ENCODE results near the gene ME3. TPM values are rescaled to one million over a fixed set of nuclear protein-coding genes. Genes with fewer than 3 reads are reported as not detected.

The ME3 gene
- total and polyA plus RNA-seq, 4 donors = 1.4 to 7.2 (median 2.3) TPM

DNA sequence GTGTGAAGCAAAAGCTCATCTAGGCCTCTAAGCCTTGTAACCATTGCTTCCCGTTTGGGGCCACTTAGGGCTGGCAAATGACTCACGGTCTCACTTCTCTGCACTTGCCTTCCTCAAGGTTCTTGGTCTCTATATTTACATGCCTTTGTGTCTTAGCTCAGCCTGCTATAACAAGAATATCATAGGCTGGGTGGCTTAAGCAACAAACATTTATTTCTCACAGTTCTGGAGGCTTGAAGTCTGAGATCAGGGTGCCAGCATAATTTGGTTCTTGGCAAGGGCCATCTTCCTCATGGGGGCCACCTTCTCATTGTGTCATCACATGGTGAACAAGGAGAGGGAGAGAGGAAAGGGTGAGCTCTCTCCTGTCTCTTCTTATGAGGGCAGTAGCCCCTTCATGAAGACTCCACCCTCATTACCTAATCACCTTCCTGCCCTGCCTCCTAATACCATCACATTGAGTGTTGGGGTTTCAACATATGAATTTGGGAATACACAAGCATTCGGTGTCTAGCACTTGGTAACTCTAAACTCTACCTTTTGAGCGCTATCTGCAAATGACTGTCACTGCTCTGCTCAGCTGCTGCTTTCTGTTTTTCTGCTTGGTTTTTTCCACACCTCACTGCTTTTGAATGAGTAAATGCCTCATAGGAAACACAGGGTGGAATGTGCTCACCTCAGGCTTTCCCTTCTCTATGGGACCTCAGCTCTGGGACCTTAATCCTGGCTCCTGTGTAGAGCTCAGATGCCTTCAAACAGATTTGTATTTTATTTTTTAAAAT, 16.2 kb upstream of the ME3 start:
- Histone ChIP-seq H3K9ac (ENCODE audit: low read depth in 1 of 2, low read length in 2 of 2) (no peak overlapping the region), H3K27ac (ENCODE audit: low read depth in 1 of 2, low read length in 2 of 2) (no peak overlapping the region), H3K4me3 (ENCODE audit: low read depth in 1 of 3, low read length in 3 of 3) (no peak overlapping the region), H3K9me3 (ENCODE audit: control insufficient read depth in 4 of 4, low read length in 3 of 4) (no peaks in the 10 kb centered on the region), H3K36me3 (ENCODE audit: control insufficient read depth in 4 of 4, insufficient read depth in 3 of 4, low read depth in 1 of 4, low read length in 3 of 4) (no peaks in the 10 kb centered on the region), H3K4me1 (ENCODE audit: control insufficient read depth in 4 of 4, insufficient read depth in 4 of 4, low read length in 3 of 4) (no peaks in the 10 kb centered on the region), H3K27me3 (ENCODE audit: control insufficient read depth in 4 of 4, insufficient read depth in 4 of 4, low read length in 3 of 4) (no peaks in the 10 kb centered on the region)
- no peak for TF ChIP-seq GABPA (IDR thresholded peaks at IDR 0.05 in 1 of 2, conservative IDR thresholded peaks at IDR 0.05 in 1 of 2)
- TF ChIP-seq, protein P1, sequence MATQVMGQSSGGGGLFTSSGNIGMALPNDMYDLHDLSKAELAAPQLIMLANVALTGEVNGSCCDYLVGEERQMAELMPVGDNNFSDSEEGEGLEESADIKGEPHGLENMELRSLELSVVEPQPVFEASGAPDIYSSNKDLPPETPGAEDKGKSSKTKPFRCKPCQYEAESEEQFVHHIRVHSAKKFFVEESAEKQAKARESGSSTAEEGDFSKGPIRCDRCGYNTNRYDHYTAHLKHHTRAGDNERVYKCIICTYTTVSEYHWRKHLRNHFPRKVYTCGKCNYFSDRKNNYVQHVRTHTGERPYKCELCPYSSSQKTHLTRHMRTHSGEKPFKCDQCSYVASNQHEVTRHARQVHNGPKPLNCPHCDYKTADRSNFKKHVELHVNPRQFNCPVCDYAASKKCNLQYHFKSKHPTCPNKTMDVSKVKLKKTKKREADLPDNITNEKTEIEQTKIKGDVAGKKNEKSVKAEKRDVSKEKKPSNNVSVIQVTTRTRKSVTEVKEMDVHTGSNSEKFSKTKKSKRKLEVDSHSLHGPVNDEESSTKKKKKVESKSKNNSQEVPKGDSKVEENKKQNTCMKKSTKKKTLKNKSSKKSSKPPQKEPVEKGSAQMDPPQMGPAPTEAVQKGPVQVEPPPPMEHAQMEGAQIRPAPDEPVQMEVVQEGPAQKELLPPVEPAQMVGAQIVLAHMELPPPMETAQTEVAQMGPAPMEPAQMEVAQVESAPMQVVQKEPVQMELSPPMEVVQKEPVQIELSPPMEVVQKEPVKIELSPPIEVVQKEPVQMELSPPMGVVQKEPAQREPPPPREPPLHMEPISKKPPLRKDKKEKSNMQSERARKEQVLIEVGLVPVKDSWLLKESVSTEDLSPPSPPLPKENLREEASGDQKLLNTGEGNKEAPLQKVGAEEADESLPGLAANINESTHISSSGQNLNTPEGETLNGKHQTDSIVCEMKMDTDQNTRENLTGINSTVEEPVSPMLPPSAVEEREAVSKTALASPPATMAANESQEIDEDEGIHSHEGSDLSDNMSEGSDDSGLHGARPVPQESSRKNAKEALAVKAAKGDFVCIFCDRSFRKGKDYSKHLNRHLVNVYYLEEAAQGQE (IDR thresholded peaks at IDR 0.05) = no peak
- TF ChIP-seq FOXA1 (IDR thresholded peaks at IDR 0.05) = no peak
- no peak for TF ChIP-seq JUND (IDR thresholded peaks at IDR 0.05)
- TF ChIP-seq RXRA (IDR thresholded peaks at IDR 0.05) = no peak
- TF ChIP-seq HNF4G (IDR thresholded peaks at IDR 0.05) = no peak
- TF ChIP-seq, protein P2, sequence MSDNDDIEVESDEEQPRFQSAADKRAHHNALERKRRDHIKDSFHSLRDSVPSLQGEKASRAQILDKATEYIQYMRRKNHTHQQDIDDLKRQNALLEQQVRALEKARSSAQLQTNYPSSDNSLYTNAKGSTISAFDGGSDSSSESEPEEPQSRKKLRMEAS (IDR thresholded peaks at IDR 0.05) = no peak
- TF ChIP-seq NR2F2 (IDR thresholded peaks at IDR 0.05) = no peak
- TF ChIP-seq, protein P3, sequence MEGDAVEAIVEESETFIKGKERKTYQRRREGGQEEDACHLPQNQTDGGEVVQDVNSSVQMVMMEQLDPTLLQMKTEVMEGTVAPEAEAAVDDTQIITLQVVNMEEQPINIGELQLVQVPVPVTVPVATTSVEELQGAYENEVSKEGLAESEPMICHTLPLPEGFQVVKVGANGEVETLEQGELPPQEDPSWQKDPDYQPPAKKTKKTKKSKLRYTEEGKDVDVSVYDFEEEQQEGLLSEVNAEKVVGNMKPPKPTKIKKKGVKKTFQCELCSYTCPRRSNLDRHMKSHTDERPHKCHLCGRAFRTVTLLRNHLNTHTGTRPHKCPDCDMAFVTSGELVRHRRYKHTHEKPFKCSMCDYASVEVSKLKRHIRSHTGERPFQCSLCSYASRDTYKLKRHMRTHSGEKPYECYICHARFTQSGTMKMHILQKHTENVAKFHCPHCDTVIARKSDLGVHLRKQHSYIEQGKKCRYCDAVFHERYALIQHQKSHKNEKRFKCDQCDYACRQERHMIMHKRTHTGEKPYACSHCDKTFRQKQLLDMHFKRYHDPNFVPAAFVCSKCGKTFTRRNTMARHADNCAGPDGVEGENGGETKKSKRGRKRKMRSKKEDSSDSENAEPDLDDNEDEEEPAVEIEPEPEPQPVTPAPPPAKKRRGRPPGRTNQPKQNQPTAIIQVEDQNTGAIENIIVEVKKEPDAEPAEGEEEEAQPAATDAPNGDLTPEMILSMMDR (IDR thresholded peaks at IDR 0.05; ENCODE audit: low read depth, low read length, missing input control) = no peak
- TF ChIP-seq TAF1 (conservative IDR thresholded peaks at IDR 0.05) = no peak
- no peak for TF ChIP-seq EGR1 (IDR thresholded peaks at IDR 0.05; ENCODE audit: low read depth in 2 of 2)
- 78% methylated on average over 4 of the region's 4 CpGs for WGBS
- no peak for DNase-seq (ENCODE audit: low spot score)

DNA sequence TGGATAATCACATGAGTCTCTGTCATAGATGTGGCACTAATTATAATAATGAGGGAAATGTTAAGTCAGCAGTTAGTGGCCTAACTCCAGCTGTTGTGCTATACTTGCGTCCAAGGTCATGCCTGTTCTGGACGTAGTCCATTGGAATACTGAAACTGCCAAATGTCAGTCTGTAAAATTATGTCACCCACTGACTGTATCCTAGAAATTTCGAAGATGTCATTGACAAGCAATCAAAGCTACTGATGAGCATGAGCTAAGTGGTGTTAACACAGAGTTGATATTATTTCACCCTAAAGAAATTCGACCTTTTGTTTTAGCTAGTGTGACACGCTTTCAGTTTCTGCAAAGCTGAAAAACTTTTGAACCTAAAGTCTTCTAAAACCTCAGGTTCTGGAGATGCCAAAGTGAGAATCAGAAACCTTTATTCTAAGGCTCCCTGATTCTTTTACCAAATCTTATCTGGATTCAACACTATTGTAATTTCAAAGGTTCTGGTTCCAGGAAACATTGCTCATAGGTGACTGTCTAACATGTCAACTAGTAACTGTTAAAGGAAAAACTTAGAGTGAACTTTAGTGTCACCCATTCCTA, 14.9 kb upstream of the ME3 start:
- DNase-seq (ENCODE audit: low spot score) = no peak
- Histone ChIP-seq H3K27me3 (ENCODE audit: control insufficient read depth in 4 of 4, insufficient read depth in 4 of 4, low read length in 3 of 4) (no peaks in the 10 kb centered on the region), H3K36me3 (ENCODE audit: control insufficient read depth in 4 of 4, insufficient read depth in 3 of 4, low read depth in 1 of 4, low read length in 3 of 4) (no peaks in the 10 kb centered on the region), H3K9ac (ENCODE audit: low read depth in 1 of 2, low read length in 2 of 2) (no peak overlapping the region), H3K4me3 (ENCODE audit: low read depth in 1 of 3, low read length in 3 of 3) (no peak overlapping the region), H3K27ac (ENCODE audit: low read depth in 1 of 2, low read length in 2 of 2) (no peak overlapping the region), H3K4me1 (ENCODE audit: control insufficient read depth in 4 of 4, insufficient read depth in 4 of 4, low read length in 3 of 4) (no peaks in the 10 kb centered on the region), H3K9me3 (ENCODE audit: control insufficient read depth in 4 of 4, low read length in 3 of 4) (no peaks in the 10 kb centered on the region)
- TF ChIP-seq, protein P3 (IDR thresholded peaks at IDR 0.05; ENCODE audit: low read depth, low read length, missing input control) = no peak
- TF ChIP-seq YY1 (IDR thresholded peaks at IDR 0.05) (no peak), EGR1 (IDR thresholded peaks at IDR 0.05; ENCODE audit: low read depth in 2 of 2) (no peak)
- TF ChIP-seq, protein P4, sequence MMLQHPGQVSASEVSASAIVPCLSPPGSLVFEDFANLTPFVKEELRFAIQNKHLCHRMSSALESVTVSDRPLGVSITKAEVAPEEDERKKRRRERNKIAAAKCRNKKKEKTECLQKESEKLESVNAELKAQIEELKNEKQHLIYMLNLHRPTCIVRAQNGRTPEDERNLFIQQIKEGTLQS (IDR thresholded peaks at IDR 0.05) = no peak
- TF ChIP-seq, protein P2 (IDR thresholded peaks at IDR 0.05) = no peak
- TF ChIP-seq, protein P1 (IDR thresholded peaks at IDR 0.05) = no peak
- WGBS = 41% methylated on average over 5 of the region's 5 CpGs

All from liver (tissue), 9 donors.